C4-2B (cell line): ENCODE data around the gene FABP3.

Experiments used
- H3K27ac ChIP-seq: fragments of 450-650 bp; 2 replicates; pipeline ENCODE4 v1.5.1; 2017
- ZFX ChIP-seq: fragments of 450-650 bp; IDR thresholded peaks from 2 replicates; pipeline ENCODE4 v1.6.1; 2017
- TF ChIP-seq, protein P1 (sequence below): fragments of 450-650 bp; conservative IDR thresholded peaks from 2 replicates; pipeline ENCODE4 v1.5.1; 2017; ENCODE audit warnings: mild to moderate bottlenecking

FABP3 gene

DNA sequence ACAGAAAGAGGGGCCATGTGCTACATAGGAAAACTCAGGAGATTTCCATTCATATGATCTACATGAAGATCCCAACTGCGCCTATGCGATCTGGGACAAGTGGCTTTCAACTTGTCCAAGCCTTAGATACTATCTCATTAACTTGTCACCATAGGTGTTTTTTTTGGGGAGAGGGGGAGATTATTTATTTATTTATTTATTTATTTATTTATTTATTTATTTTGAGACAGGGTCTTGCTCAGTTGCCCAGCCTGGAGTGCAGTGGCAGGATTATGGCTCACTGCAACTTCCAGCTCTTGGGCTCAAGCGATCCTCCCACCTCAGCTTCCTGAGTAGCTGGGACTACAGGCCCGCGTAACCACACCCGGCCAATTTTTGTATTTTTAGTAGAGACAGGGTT is 11.3 kb downstream of the FABP3 start:
- TF ChIP-seq, protein P1, sequence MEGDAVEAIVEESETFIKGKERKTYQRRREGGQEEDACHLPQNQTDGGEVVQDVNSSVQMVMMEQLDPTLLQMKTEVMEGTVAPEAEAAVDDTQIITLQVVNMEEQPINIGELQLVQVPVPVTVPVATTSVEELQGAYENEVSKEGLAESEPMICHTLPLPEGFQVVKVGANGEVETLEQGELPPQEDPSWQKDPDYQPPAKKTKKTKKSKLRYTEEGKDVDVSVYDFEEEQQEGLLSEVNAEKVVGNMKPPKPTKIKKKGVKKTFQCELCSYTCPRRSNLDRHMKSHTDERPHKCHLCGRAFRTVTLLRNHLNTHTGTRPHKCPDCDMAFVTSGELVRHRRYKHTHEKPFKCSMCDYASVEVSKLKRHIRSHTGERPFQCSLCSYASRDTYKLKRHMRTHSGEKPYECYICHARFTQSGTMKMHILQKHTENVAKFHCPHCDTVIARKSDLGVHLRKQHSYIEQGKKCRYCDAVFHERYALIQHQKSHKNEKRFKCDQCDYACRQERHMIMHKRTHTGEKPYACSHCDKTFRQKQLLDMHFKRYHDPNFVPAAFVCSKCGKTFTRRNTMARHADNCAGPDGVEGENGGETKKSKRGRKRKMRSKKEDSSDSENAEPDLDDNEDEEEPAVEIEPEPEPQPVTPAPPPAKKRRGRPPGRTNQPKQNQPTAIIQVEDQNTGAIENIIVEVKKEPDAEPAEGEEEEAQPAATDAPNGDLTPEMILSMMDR, result no peak
- no peak for TF ChIP-seq ZFX
- H3K27ac ChIP-seq, result no peak overlapping the region

DNA sequence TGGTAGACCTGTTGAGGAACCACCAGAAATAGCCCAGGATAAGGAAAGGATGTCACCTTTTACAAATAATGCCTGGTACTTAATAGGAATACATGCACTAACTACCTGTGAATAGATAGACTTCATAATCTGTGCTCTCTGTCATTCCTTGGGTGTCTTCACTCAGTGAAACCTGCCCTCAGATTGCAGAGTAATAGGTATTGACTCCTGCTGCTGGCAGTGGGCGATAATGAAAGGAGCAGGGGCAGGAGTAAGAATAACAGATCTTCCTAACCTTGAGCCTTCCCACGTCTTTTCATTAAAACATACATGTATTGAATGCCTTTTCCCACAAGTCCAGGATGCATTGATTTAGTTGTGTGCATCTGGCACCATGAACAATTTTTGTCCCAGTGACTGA is 16.4 kb downstream of the FABP3 start:
- no peak overlapping the region for H3K27ac ChIP-seq

DNA sequence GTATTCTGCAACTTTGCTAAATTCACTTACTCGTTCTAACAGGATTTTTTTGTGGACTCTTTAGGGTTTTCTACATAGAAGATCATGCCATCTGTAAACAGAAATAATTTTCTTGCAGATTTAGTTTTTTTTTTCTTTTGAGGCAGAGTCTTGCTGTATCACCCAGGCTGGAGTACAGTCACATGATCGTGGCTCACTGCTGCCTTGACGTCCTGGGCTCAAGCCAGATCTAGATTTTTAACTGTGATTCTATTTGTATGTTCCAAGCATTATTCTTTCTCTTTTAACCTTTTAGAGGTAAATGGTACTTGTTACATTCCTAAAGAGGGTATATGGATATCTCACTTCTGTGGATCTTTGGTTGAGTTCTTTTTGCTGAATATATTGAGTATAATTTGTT is 18.6 kb downstream of the FABP3 start:
- H3K27ac ChIP-seq, result no peak overlapping the region
- TF ChIP-seq, protein P1, result no peak
- TF ChIP-seq ZFX, result no peak

More for the DNA sequence above, 16.4 kb downstream of the FABP3 start:
- TF ChIP-seq, protein P1, result no peak
- no peak for TF ChIP-seq ZFX

DNA sequence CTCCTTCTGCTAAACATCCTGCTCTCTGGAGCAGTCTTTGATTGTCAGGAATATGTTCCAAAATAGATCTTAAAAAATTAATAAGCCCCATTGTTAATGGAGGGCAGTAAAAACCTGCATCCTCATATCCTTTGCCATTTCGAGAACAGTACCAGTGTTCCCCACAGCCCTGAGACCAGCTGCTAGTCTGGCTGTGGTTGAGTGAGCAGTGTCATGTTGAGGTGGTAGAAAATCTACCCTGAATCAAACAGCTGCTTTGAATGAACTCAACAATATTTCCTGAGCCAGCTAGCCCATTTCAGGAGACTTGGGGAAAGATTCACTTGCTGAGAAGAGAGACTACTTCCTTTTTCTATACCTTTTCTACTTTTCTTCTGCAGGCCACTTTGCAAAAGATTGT is 24.4 kb downstream of the FABP3 start:
- H3K27ac ChIP-seq, result no peak overlapping the region
- TF ChIP-seq, protein P1, result no peak
- TF ChIP-seq ZFX, result no peak

DNA sequence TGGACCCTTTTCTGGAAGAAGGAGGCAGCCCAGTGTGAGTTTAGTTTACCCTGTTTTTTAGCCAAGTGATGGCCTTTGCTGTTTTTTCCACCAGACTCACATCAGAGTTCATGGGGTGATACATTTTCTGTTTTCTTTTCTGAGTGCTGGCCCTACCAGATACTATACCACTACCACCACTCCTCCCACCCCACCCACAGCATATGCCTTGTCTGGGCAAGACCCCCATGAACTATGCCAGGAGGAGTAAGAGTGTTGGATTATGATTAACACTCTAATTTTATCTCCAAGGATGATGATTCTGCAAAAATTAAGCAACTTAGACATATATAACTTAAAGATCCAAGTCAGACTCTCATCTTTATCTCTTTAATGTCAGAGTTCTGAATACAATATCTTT is 26.1 kb downstream of the FABP3 start:
- no peak for TF ChIP-seq ZFX
- TF ChIP-seq, protein P1, result no peak
- H3K27ac ChIP-seq, result no peak overlapping the region

DNA sequence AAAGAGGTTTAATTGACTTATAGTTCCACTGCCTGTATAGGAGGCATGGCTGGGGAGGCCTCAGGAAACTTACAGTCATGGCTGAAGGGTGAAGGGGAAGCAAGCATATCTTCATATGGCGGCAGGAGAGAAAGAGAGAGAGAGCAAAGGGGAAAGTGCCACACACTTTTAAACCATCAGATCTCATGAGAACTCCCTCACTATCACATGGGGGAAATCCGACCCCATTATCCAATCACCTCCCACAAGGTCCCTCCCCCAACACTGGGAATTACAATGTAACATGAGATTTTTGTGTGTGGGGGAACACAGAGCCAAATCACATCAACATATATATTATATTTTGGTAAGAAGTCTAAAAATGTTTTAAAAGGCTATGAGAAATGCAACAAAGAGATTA is 27.2 kb downstream of the FABP3 start:
- H3K27ac ChIP-seq, result no peak overlapping the region
- TF ChIP-seq, protein P1, result no peak
- TF ChIP-seq ZFX, result no peak

DNA sequence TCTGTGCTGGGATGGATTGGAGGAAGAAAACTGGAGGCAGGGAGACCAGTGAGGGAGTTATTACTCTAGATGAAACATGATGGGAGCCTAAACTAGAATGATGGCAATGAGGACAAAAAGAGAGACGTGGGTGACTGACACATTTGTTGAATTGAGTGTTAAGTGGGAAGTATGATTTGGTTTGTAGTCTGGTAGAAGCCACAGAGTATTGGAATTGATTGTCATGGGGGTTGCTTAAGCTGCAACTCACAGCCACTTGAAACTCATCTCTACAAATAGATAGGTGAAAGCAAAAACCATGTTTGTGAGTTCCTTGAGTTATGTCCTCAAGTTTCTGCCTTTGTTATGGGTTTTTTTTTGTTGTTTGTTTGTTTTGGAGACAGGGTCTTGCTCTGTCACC is 28.4 kb downstream of the FABP3 start:
- TF ChIP-seq, protein P1, result no peak
- TF ChIP-seq ZFX, result no peak
- no peak overlapping the region for H3K27ac ChIP-seq
